GM10266 (cell line): ENCODE measurements around the gene CPSF6.

Source experiments
- DNase-seq: peaks from one replicate; pipeline ENCODE4 v3.0.0; 2012; ENCODE audit errors: extremely low spot score
- CTCF ChIP-seq: IDR thresholded peaks from 2 replicates; pipeline ENCODE4 v1.5.1; 2012; ENCODE audit warnings: mild to moderate bottlenecking, low read depth; ENCODE audit not compliant: control insufficient read depth, insufficient read depth; ENCODE audit errors: missing control alignments

Gene CPSF6

GRCh38 chr12:69243099-69244084 lies 4.0 kb downstream of the CPSF6 start:
- peak; percentile 38 for DNase-seq
- TF ChIP-seq CTCF: no peak

DNA sequence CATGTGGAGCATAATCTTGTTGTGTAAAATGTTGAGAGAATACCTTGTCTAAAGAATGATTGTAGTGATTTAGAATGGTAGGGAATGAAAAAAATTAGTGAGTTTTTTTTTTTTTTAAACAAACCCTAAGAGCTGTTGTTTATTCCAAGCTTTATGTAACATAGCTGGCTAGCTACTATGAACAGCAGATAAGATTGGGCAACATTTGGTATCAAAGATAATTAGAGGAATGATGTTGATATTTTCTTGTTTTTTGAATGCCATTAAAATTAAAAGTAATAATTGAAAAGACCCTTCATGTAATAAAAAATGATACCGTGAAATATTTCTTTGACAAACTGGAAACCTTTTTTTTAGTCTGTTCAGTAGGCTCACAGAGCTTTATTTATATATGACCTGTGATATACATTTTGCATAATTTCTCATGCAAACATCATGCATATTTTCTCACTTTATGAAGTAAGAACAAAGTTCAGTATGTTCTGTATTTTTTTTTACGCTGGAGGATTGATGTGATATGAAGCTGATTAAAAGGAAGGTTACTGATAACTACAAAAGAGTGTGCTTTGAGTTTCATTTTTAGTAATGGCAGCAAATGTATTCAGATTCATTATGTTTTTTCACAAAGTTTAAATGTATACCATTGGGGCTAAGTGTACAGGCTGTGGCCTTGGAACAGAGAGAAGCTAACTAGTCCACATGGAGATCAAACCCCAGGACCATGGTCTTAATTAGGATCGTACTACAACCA lies 8.1 kb downstream of the CPSF6 start:
- no peak for TF ChIP-seq CTCF
- DNase-seq: no peak

- no peak for TF ChIP-seq CTCF
- no peak for DNase-seq
These were observed 12.7 kb downstream of the CPSF6 start for GRCh38 chr12:69252033-69252432.

GRCh38 chr12:69254046-69254445 lies 14.7 kb downstream of the CPSF6 start:
- DNase-seq: peak; percentile 35
- TF ChIP-seq CTCF: peak; percentile 49

- DNase-seq: no peak
- no peak for TF ChIP-seq CTCF
These were observed 15.5 kb downstream of the CPSF6 start for GRCh38 chr12:69254862-69255261.

GRCh38 chr12:69258655-69259054 lies 19.3 kb downstream of the CPSF6 start:
- no peak for DNase-seq
- no peak for TF ChIP-seq CTCF

GRCh38 chr12:69262264-69262974 lies 23.1 kb downstream of the CPSF6 start:
- TF ChIP-seq CTCF: no peak
- DNase-seq: no peak
